Skeletal muscle satellite cell (primary cell): ENCODE data around the gene KIF5A.

Experiments
- H3K27me3 ChIP-seq: 2 replicates; pipeline ENCODE4 v1.7.0; 2013; ENCODE audit warnings: low read length; ENCODE audit not compliant: control insufficient read depth, insufficient read depth
- H3K36me3 ChIP-seq: 2 replicates; pipeline ENCODE4 v1.7.0; 2013; ENCODE audit warnings: mild to moderate bottlenecking, control low read depth, low read length; ENCODE audit not compliant: insufficient read depth
- H3K4me1 ChIP-seq: 2 replicates; pipeline ENCODE4 v1.7.0; 2013; ENCODE audit warnings: low read length; ENCODE audit not compliant: control insufficient read depth, insufficient read depth
- H3K4me2 ChIP-seq: 2 replicates; pipeline ENCODE4 v1.7.0; 2013; ENCODE audit warnings: mild to moderate bottlenecking, low read length
- H3K4me3 ChIP-seq: 2 replicates; pipeline ENCODE4 v1.7.0; 2013; ENCODE audit warnings: low read length
- H3K9ac ChIP-seq: 2 replicates; pipeline ENCODE4 v1.7.0; 2013; ENCODE audit warnings: mild to moderate bottlenecking, low read depth, low read length, moderate library complexity
- H3K9me3 ChIP-seq: replicated peaks from 2 replicates; pipeline ENCODE4 v1.7.0; 2013; ENCODE audit warnings: mild to moderate bottlenecking, control low read depth, low read length

KIF5A gene

GRCh38 chr12:57591782-57592325 lies 42.0 kb downstream of the KIF5A start:
- Histone ChIP-seq H3K36me3 (no peaks in the 10 kb centered on the region), H3K9ac (peak overlapping the region; percentile 78), H3K4me3 (peak overlapping the region; percentile 79), H3K4me1 (peaks cover 13% of the 10 kb centered on the region), H3K9me3 (no peaks in the 10 kb centered on the region), H3K4me2 (peak overlapping the region; percentile 87), H3K27me3 (peaks cover 14% of the 10 kb centered on the region)

GRCh38 chr12:57592551-57593165 lies 42.8 kb downstream of the KIF5A start:
- no peak overlapping the region for H3K4me3 ChIP-seq
- no peaks in the 10 kb centered on the region for H3K9me3 ChIP-seq
- no peak overlapping the region for H3K9ac ChIP-seq
- H3K27me3 ChIP-seq = peaks cover 8% of the 10 kb centered on the region
- H3K4me2 ChIP-seq = peak overlapping the region; percentile 87
- H3K4me1 ChIP-seq = peaks cover 13% of the 10 kb centered on the region
- H3K36me3 ChIP-seq = no peaks in the 10 kb centered on the region

- H3K4me2 ChIP-seq = no peak overlapping the region
- no peaks in the 10 kb centered on the region for H3K36me3 ChIP-seq
- no peak overlapping the region for H3K9ac ChIP-seq
- peaks cover 13% of the 10 kb centered on the region for H3K4me1 ChIP-seq
- H3K9me3 ChIP-seq = no peaks in the 10 kb centered on the region
- peaks cover 2% of the 10 kb centered on the region for H3K27me3 ChIP-seq
- no peak overlapping the region for H3K4me3 ChIP-seq
These were observed 43.3 kb downstream of the KIF5A start for GRCh38 chr12:57593187-57593586.

- peaks cover 11% of the 10 kb centered on the region for H3K4me1 ChIP-seq
- no peak overlapping the region for H3K4me3 ChIP-seq
- H3K36me3 ChIP-seq = peaks cover 4% of the 10 kb centered on the region
- H3K9ac ChIP-seq = no peak overlapping the region
- no peaks in the 10 kb centered on the region for H3K27me3 ChIP-seq
- no peaks in the 10 kb centered on the region for H3K9me3 ChIP-seq
- H3K4me2 ChIP-seq = no peak overlapping the region
These were observed 50.6 kb downstream of the KIF5A start for GRCh38 chr12:57600395-57600794.

GRCh38 chr12:57602544-57602943 lies 52.7 kb downstream of the KIF5A start:
- H3K4me3 ChIP-seq = no peak overlapping the region
- H3K4me2 ChIP-seq = no peak overlapping the region
- peaks cover 4% of the 10 kb centered on the region for H3K36me3 ChIP-seq
- H3K9me3 ChIP-seq = no peaks in the 10 kb centered on the region
- H3K9ac ChIP-seq = no peak overlapping the region
- peaks cover 15% of the 10 kb centered on the region for H3K4me1 ChIP-seq
- H3K27me3 ChIP-seq = no peaks in the 10 kb centered on the region

GRCh38 chr12:57603324-57603723 lies 53.5 kb downstream of the KIF5A start:
- Histone ChIP-seq H3K36me3 (peaks cover 4% of the 10 kb centered on the region), H3K4me3 (no peak overlapping the region), H3K9me3 (no peaks in the 10 kb centered on the region), H3K27me3 (no peaks in the 10 kb centered on the region), H3K4me1 (peaks cover 15% of the 10 kb centered on the region), H3K4me2 (no peak overlapping the region), H3K9ac (no peak overlapping the region)

GRCh38 chr12:57603815-57604453 lies 54.1 kb downstream of the KIF5A start:
- Histone ChIP-seq H3K4me2 (peak overlapping the region; percentile 86), H3K4me3 (peak overlapping the region; percentile 73), H3K9ac (peak overlapping the region; percentile 78), H3K4me1 (peaks cover 15% of the 10 kb centered on the region), H3K9me3 (no peaks in the 10 kb centered on the region), H3K36me3 (peaks cover 4% of the 10 kb centered on the region), H3K27me3 (no peaks in the 10 kb centered on the region)

GRCh38 chr12:57604454-57604991 lies 54.7 kb downstream of the KIF5A start, which contains the start of gene DTX3:
DTX3 (plus strand) TSS chr12:57604824; CDS start chr12:57606518, 1,694 bp downstream.
- no peaks in the 10 kb centered on the region for H3K27me3 ChIP-seq
- H3K4me2 ChIP-seq = peak within 1 kb of the TSS; percentile 86
- peaks cover 15% of the 10 kb centered on the region for H3K4me1 ChIP-seq
- peaks cover 4% of the 10 kb centered on the region for H3K36me3 ChIP-seq
- peak within 1 kb of the TSS; percentile 73 for H3K4me3 ChIP-seq
- peak within 1 kb of the TSS; percentile 82 for H3K9ac ChIP-seq
- H3K9me3 ChIP-seq = no peaks in the 10 kb centered on the region

GRCh38 chr12:57604992-57605810 lies 55.4 kb downstream of the KIF5A start:
- H3K36me3 ChIP-seq = peaks cover 4% of the 10 kb centered on the region
- no peaks in the 10 kb centered on the region for H3K9me3 ChIP-seq
- peak overlapping the region; percentile 82 for H3K9ac ChIP-seq
- H3K27me3 ChIP-seq = no peaks in the 10 kb centered on the region
- H3K4me2 ChIP-seq = peak overlapping the region; percentile 83
- H3K4me1 ChIP-seq = peaks cover 15% of the 10 kb centered on the region
- peak overlapping the region; percentile 71 for H3K4me3 ChIP-seq

- peak overlapping the region; percentile 71 for H3K4me3 ChIP-seq
- peak overlapping the region; percentile 83 for H3K4me2 ChIP-seq
- H3K27me3 ChIP-seq = peaks cover 6% of the 10 kb centered on the region
- no peak overlapping the region for H3K9ac ChIP-seq
- peaks cover 16% of the 10 kb centered on the region for H3K4me1 ChIP-seq
- peaks cover 4% of the 10 kb centered on the region for H3K36me3 ChIP-seq
- H3K9me3 ChIP-seq = no peaks in the 10 kb centered on the region
These were observed 56.0 kb downstream of the KIF5A start for GRCh38 chr12:57605811-57606311.

- Histone ChIP-seq H3K27me3 (peaks cover 7% of the 10 kb centered on the region), H3K4me1 (peaks cover 19% of the 10 kb centered on the region), H3K4me3 (no peak overlapping the region), H3K9ac (no peak overlapping the region), H3K36me3 (peaks cover 4% of the 10 kb centered on the region), H3K9me3 (no peaks in the 10 kb centered on the region), H3K4me2 (no peak overlapping the region)
These were observed 56.6 kb downstream of the KIF5A start for GRCh38 chr12:57606399-57606798.
